Measurements from ENCODE around the gene ARFGAP1.

Gene ARFGAP1

GRCh38 chr20:63226042-63226943, 46.3 kb upstream of the ARFGAP1 start:
- TF ChIP-seq RARB (CRISPR knock-in tag; IDR thresholded peaks at IDR 0.05) = no peak
- TF ChIP-seq ISL1 (CRISPR knock-in tag; IDR thresholded peaks at IDR 0.05) = no peak
- TF ChIP-seq ARNTL (CRISPR knock-in tag; IDR thresholded peaks at IDR 0.05; ENCODE audit: borderline replicate concordance, low read depth) = no peak
- no peak for TF ChIP-seq CSDC2 (CRISPR knock-in tag; IDR thresholded peaks at IDR 0.05)
- no peak for TF ChIP-seq CREB5 (CRISPR knock-in tag; IDR thresholded peaks at IDR 0.05; ENCODE audit: low read depth)
- TF ChIP-seq TCF4 (CRISPR knock-in tag; IDR thresholded peaks at IDR 0.05; ENCODE audit: borderline replicate concordance) = no peak
- no peak for TF ChIP-seq ZNF70 (CRISPR knock-in tag; IDR thresholded peaks at IDR 0.05)
- TF ChIP-seq PPARA (CRISPR knock-in tag; IDR thresholded peaks at IDR 0.05; ENCODE audit: borderline replicate concordance) = no peak
- no peak for TF ChIP-seq POU6F1 (CRISPR knock-in tag; IDR thresholded peaks at IDR 0.05; ENCODE audit: borderline replicate concordance, low read depth)
- TF ChIP-seq ZFP30 (CRISPR knock-in tag; IDR thresholded peaks at IDR 0.05) = no peak
- TF ChIP-seq ZNF8 (CRISPR knock-in tag; IDR thresholded peaks at IDR 0.05) = no peak
- no peak for TF ChIP-seq CSRNP3 (CRISPR knock-in tag; IDR thresholded peaks at IDR 0.05)
- TF ChIP-seq ZNF565 (CRISPR knock-in tag; conservative IDR thresholded peaks at IDR 0.05; ENCODE audit: low read depth) = no peak
- no peak for TF ChIP-seq SNAI2 (CRISPR knock-in tag; IDR thresholded peaks at IDR 0.05)
- TF ChIP-seq ZC3H10 (CRISPR knock-in tag; IDR thresholded peaks at IDR 0.05) = no peak
- TF ChIP-seq ZFP3 (CRISPR knock-in tag; IDR thresholded peaks at IDR 0.05) = no peak
- no peak for TF ChIP-seq TOX (CRISPR knock-in tag; IDR thresholded peaks at IDR 0.05; ENCODE audit: borderline replicate concordance)
- TF ChIP-seq ESRRG (CRISPR knock-in tag; IDR thresholded peaks at IDR 0.05) = no peak
- no peak for ATAC-seq

GRCh38 chr20:63227260-63227659, 45.4 kb upstream of the ARFGAP1 start:
- no peak for ATAC-seq
- TF ChIP-seq POU6F1 (CRISPR knock-in tag; IDR thresholded peaks at IDR 0.05; ENCODE audit: borderline replicate concordance, low read depth) = no peak
- no peak for TF ChIP-seq RARB (CRISPR knock-in tag; IDR thresholded peaks at IDR 0.05)
- TF ChIP-seq TCF4 (CRISPR knock-in tag; IDR thresholded peaks at IDR 0.05; ENCODE audit: borderline replicate concordance) = no peak
- TF ChIP-seq ZNF70 (CRISPR knock-in tag; IDR thresholded peaks at IDR 0.05) = no peak
- no peak for TF ChIP-seq ESRRG (CRISPR knock-in tag; IDR thresholded peaks at IDR 0.05)
- TF ChIP-seq CSRNP3 (CRISPR knock-in tag; IDR thresholded peaks at IDR 0.05) = no peak
- no peak for TF ChIP-seq TSHZ2 (CRISPR knock-in tag; IDR thresholded peaks at IDR 0.05)
- TF ChIP-seq ISL1 (CRISPR knock-in tag; IDR thresholded peaks at IDR 0.05) = no peak
- no peak for TF ChIP-seq SNAI2 (CRISPR knock-in tag; IDR thresholded peaks at IDR 0.05)
- no peak for TF ChIP-seq ZNF565 (CRISPR knock-in tag; conservative IDR thresholded peaks at IDR 0.05; ENCODE audit: low read depth)
- no peak for TF ChIP-seq PPARA (CRISPR knock-in tag; IDR thresholded peaks at IDR 0.05; ENCODE audit: borderline replicate concordance)
- TF ChIP-seq GLIS3 (CRISPR knock-in tag; IDR thresholded peaks at IDR 0.05) = no peak
- TF ChIP-seq ZNF8 (CRISPR knock-in tag; IDR thresholded peaks at IDR 0.05) = no peak
- no peak for TF ChIP-seq BACH2 (CRISPR knock-in tag; IDR thresholded peaks at IDR 0.05; ENCODE audit: borderline replicate concordance)
- TF ChIP-seq ARNTL (CRISPR knock-in tag; IDR thresholded peaks at IDR 0.05; ENCODE audit: borderline replicate concordance, low read depth) = no peak
- TF ChIP-seq CSDC2 (CRISPR knock-in tag; IDR thresholded peaks at IDR 0.05) = no peak
- no peak for TF ChIP-seq ZFP3 (CRISPR knock-in tag; IDR thresholded peaks at IDR 0.05)
- no peak for TF ChIP-seq PATZ1 (CRISPR knock-in tag; IDR thresholded peaks at IDR 0.05; ENCODE audit: borderline replicate concordance)
- TF ChIP-seq CREB5 (CRISPR knock-in tag; IDR thresholded peaks at IDR 0.05; ENCODE audit: low read depth) = no peak
